NCI-H2196 treated with DMSO at 0.1 percent for 48 hours (cell line): ENCODE data around the gene ANKFN1.

ENCODE experiments used
- DNase-seq: peaks from one replicate; lab custom pipeline; 2025; ENCODE audit not compliant: unreplicated experiment; lab: John Stamatoyannopoulos, UW

The ANKFN1 gene

DNA sequence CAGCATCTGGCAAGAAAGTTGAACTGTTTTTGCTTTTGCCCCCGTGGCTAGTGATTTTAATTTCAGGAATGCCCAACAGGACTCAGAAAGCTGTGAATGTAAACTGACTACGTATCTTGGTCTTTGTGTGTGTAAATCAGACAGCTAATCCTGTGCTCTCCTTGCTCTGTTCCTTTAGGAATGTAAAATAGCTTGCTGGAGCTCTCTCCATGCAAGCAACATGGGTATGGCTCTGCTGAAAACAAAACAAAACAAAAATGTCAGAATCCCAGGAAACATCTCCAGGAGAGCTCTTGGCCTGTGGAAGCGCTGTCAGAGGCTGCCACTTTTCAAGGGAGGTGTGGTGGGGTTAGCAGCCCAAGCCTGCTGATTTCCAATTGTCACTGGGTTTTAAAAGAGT lies 278.5 kb downstream of the ANKFN1 start:
- no peak for DNase-seq

GRCh38 chr17:56432443-56432842 lies 279.2 kb downstream of the ANKFN1 start:
- no peak for DNase-seq

DNA sequence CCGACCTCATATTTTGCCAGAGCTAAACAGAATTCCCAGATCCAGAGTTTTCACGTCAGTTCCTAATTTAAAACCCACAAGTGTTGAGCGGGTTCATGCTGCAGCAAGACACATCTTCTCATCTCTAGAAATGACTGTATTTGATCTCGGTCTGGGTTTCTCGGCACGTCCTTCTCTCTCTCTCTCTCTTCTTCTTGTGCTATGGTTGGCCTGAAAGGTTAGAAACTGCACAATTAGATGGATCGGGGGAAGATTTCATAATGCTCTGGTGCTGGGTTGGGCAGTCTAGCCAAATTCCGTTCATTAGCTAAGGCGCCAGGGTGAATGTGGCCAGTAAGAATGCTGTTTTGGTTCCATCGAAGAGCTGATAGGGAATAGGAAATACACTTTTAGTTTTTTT lies 281.3 kb downstream of the ANKFN1 start:
- no peak for DNase-seq

GRCh38 chr17:56436142-56436541 lies 282.9 kb downstream of the ANKFN1 start:
- no peak for DNase-seq

DNA sequence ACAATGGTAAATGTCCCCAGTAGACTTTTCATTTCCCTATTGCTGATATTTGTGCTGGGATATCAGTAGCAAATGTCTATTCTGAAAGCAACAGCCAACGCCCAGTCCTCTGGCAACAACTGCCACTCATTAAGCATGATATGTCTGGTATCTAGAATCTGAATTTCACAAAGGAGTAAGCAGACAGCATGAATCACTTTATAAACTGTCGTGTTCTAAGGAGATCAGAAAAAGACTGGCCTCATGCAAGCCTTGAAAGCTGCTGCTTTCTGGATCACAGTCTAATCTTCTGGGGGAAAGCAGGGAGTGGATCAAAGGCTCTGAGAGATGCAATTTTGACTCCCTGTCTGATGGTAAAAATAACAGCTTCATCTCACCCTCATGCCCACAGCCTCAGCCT lies 287.1 kb downstream of the ANKFN1 start:
- no peak for DNase-seq

DNA sequence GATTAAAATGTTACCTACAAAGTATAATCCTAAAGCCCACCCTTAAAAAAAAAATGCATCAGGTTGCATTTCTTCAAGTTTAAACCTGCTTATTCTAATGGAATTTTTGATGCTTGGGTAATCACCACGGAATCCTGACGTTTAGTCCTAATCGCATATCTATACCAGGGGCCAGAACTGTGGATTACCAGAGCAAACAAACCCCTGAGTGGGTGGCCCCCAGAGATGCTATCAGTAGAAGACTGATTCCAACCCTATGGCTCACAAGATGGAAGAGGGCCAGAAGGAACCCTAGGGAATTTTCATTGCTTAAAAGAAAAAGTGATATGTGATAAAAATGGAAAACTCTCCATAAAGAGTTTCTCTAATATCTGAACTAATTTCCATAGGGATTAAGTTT lies 288.0 kb downstream of the ANKFN1 start:
- DNase-seq, result no peak

DNA sequence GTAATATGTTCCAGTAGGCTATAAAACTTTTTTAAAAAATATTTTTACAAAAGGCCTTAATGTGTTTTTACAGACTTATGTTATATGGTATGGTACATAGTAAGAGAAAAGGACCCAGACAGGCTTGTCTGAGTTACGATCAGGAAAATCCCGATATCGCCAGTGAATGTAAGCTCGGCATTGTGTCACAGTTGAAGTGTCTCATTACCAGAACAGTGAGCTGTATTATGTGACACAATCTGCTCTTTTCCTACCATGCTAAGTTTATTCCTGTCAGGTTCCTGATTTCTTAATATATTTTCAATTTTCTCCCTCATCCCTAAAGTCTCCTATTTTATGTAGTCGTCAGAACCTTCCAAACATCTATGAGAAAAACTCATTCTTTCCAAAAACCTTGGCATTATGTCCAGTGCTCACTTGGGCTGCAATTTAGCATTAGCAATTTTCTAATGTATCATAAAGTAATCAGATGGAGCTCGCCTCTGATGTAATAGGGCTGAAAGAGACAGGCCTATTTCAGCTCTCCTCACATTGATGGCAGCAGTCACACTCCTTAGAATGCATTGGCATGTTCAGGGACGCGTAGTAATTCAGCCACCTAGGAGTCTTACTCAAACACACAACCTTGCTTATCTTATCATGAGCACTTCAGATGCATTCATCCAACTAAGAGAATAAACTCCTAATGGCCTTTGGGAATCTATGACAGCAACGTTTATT lies 292.6 kb downstream of the ANKFN1 start:
- no peak for DNase-seq

GRCh38 chr17:56447171-56447570 lies 293.9 kb downstream of the ANKFN1 start:
- no peak for DNase-seq

GRCh38 chr17:56448371-56448770 lies 295.1 kb downstream of the ANKFN1 start:
- DNase-seq, result no peak

DNA sequence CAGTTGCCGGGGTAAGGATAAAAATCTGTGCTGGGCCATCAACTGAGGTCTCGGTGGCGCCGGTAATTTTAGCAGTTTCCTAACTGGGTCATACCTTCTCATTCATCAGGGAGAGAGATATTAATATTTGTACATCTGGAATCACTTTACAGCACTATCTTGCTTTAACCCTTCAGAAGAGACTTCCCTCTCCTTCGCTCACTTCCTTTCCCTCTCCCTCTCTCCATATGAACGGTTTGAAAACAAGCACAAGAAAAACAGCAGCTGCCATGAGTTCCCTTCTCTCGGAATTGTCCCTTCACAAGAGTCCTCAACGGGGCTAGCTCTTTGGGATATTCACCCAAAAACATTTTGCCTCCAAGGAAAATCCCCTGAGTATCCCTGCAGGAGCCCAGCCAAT lies 295.9 kb downstream of the ANKFN1 start:
- DNase-seq, result no peak

GRCh38 chr17:56451629-56452028 lies 298.4 kb downstream of the ANKFN1 start:
- no peak for DNase-seq

DNA sequence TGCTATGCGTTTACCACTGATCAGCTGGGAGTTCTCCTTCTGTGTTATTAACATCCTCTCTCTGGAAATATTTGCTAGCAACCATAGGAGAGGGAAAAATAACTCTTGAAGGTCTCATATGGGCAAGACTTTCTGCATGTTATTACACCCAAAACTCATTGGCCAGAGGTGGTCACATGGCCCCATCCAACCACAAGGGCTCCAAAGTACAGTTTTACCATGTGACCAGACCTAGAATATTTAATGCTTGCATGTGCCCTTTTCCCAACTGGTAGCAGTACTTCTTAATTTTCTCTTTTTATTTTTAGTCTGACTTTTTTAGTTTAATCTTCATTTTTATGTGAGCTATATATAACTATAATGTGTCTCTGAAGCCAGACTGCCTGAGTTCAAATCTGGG lies 299.2 kb downstream of the ANKFN1 start:
- DNase-seq, result no peak

GRCh38 chr17:56457501-56457900 lies 304.2 kb downstream of the ANKFN1 start:
- DNase-seq, result no peak

DNA sequence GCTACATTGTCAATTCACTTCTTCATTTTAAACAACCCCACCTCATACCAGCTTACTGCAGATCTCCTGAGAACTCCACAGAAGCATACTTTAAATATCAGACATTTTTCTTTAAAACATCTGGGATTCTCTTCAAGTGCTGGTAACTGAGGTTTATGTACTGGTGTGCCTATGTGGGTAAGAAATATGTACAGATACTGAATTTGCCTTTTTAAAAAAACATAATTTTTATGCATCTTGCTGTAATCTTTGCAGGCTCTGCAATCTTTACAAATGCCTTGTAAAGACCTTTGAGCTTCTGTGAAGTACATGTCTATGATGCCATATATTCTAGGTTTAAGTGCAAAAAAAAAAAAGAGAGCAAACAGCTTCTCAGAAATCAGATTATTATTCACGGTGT lies 312.6 kb downstream of the ANKFN1 start:
- no peak for DNase-seq

- no peak for DNase-seq
These were observed 315.6 kb downstream of the ANKFN1 start for GRCh38 chr17:56468840-56469239.

- DNase-seq, result no peak
These were observed 318.4 kb downstream of the ANKFN1 start for GRCh38 chr17:56471696-56472095.

GRCh38 chr17:56475116-56475515 lies 321.8 kb downstream of the ANKFN1 start:
- DNase-seq, result no peak

DNA sequence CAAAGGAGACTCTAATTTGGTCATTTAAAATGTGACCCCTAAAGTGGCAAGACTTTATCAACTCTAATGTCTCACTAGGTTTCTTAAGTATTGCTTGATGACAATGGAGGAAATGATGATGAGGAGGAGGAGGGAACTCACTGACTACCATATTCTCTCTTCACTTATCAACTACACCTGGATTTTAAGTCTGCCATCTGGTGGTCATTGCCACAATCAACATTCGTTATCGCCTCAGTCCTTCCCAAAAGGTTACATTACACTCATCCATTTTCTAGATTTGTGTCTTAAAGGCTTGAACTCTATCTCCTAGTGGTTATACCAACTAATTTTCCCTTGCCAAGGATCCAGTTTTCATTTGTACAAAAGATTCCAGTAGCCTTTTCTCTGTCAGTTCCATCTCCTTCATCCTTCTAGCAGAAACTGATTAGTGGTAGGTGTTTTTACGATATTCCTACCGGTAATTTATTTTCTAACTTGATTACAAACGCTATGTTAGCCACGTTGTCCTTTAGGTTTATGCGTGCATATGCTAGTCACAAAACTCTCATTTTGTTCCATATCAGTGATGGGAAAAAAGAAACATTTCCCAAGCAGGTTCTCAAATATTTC lies 325.7 kb downstream of the ANKFN1 start:
- no peak for DNase-seq

DNA sequence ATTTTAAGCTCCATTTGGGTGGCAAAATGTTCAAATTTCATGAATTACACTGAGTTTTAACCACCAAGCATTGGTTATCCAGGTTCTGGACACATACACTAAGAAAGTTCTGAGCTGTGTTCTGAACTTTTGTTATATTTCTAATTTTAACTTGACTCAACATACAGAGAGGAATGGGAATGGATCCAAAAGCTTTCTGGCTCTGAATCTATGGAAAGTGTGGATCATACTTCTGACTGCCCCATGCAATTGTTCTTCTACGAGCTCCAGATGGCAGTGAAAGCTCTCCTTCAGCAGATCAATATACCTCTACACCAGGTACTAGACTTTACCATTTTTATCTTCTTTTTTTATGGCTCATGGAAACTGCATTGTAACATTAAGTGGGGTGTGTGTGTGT lies 327.2 kb downstream of the ANKFN1 start:
- DNase-seq, result no peak

DNA sequence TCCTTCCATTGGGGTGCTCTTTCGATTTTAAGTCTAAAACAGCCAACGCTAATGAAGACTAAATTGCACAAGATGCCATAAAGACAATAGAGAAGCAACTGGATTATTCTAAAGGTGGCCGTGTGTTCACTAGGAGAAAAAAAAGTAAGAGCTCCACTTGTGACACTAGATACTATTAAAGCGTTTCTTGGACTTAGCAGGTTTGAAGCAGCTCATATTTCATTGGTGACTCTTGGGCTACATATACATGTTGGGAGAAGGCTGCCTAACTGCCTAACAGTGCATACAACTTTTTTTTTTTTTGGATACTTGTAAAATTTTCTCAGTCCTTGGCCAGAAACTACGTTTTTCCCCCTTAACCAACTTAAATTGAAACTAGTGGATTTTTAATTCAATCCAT lies 328.4 kb downstream of the ANKFN1 start:
- no peak for DNase-seq

DNA sequence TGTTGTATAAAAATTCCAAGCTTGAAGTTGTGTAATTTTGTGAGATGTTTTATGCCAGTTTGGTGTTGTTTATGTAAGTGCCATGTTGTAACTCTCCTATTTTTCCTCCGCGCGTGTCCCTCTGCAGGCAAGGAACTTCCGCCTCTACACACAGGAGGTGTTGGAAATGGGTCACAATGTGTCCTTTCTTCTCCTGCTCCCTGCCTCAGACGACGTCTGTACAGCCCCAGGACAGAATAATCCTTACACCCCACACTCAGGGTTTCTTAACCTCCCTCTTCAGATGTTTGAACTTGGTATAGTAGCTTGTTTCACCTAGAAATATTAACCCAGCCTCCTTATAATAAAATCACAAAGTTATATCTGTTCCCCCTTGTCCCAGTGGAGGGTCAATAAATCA lies 329.0 kb downstream of the ANKFN1 start:
- DNase-seq, result no peak

- no peak for DNase-seq
These were observed 333.5 kb downstream of the ANKFN1 start for GRCh38 chr17:56486732-56487131.

GRCh38 chr17:56488800-56489199 lies 335.5 kb downstream of the ANKFN1 start:
- DNase-seq, result no peak
